Renal pelvis (tissue), 4 donors: ENCODE measurements around the gene RBL1. TPM values are rescaled to one million over a fixed set of nuclear protein-coding genes. Genes with fewer than 3 reads are reported as not detected.

Experiments
- DNase-seq: peaks from one replicate; pipeline ENCODE4 v3.0.0-alpha.2; 2013
- polyA plus RNA-seq, 3 donors: library from polyadenylated mRNA; unstranded; fragments of 120-200 nt; gene quantifications; one replicate each; pipeline ENCODE4 v1.2.1, GENCODE V29; 2013; ENCODE audit not compliant: insufficient read length in 3 of 3

The RBL1 gene
- polyA plus RNA-seq, 3 donors, result 8.8 to 12.6 (median 11.6) TPM

DNA sequence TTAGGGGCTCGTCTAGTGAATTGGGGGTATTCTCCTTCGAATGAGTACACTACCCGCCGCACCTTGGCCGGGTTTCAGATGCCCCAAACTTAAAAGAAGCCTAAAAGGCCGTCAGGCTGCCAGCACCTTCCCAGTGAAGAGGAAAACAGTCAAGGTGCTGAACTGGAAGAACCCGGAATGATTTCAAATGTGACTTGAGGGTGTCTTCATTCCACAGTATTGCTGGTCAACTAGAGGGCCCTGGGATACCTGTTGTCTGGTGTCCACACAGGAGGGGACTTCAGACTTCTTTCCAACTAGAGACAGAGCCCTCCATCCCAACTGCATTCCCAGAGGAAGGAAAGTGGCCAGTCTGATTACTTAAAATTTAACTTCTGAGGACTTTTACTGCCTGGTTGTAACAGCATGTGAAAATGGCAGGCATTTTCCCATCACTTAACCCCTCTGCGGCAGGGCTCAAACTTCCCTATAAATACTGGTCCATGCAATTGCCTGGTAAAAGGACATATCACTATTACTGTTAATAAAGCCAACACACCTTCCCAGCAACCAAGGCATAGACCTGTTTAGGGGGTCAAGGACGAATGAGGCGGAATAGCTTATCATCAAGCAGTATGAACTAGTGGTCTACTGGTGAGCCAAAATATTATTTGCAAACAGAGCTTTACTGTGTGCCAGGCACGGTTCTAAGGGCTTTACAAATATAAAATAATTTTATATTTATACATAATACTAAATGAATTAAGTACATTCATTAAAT is 143.6 kb downstream of the RBL1 start:
- no peak for DNase-seq

DNA sequence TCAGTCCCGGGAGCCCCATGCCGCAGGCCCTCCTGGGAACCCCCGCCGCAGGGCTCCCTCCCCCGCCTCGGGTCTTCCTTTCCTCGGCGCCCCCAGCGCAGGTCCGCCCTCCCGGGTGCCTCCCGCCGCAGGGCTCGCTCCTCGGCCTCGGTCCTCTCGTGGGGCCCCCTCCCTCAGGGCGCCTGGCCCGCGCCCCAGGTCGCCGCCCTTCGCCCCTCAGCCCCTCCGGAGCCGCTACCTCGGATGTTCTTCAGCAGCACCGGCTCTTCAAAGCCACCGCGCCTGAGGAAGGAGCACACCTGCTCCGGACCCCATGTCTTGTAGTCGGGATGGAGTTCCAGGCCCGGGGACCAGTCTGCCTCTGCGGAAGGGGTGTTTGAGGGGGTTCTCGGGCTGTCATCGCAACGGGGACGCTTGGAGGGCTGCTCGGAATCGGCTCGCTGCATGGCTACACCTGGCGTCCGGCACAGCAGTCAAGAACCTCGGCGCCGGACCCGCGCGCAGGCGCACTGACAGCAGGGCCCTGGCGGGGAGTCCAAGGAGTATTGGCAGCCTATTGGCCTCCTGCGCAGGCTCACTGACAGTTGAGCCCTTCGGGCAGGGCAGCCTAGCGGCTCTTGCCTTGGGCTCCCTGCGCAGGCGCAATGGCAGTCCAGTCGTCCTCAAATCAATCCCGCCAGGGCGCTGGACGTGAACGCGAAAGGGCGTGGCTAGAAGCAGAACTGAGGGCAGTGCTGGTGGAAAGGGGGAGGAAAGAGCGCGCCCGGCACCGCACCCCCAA is 144.4 kb downstream of the RBL1 start, which contains the start of gene SAMHD1:
SAMHD1 (minus strand) TSS at position 511 of the 781 bp plus-strand sequence; CDS start at position 446, 65 bp downstream.
- peak; percentile 95 for DNase-seq

DNA sequence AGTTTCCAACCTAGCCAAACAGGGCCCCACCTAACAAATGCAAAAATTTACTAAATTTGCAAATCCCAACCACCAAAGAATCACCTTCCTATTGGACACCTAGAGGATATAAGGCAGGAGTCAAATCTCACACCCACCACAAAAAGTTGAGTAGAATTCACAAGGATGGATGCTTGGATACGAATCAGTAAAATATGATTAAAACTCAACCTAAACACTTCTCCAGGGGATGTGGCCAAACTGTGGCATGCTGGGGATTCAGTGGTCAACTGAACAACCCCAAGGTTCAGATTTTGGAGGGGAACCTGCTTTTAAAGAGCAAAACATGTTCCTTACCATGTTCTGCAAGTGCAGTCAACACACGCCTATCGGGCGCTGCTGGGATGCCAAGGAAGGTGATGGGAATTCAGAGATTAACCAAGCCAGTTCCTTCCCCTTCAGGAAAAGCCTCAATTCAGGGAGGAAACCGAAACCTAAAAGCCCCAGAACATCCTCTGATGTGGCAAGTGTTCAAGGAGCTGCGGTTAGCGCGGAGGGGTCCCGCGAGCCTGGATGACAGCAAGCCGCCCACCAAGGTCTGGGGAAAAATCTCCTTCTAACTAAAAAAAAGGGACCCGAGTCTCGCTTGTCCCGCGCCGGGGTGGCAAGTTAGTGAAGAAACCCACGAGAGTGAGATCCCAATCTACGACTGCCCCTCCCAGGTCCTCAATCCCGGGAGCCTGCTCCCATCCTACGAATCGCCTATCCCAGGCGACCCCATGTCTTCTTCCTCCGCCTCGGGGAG is 145.2 kb downstream of the RBL1 start:
- DNase-seq, result no peak

Other genes starting within 250 kb of the RBL1 start
- 1 to 10 TPM; 2.7 to 3.5 (median 3.4) TPM for gene TLDC2, start 219.9 kb downstream of the RBL1 start, polyA plus RNA-seq
- gene SAMHD1, start 144.3 kb downstream of the RBL1 start, polyA plus RNA-seq, result 10 to 100 TPM; 18.7 to 25.6 (median 19.6) TPM
- gene RPN2, start 83.3 kb upstream of the RBL1 start, polyA plus RNA-seq, result 100 to 1,000 TPM; 280 to 331 (median 299) TPM
- 1 to 10 TPM; 7.2 to 9.0 (median 8.0) TPM for gene MROH8, start 83.6 kb upstream of the RBL1 start, polyA plus RNA-seq
- not detected for gene GHRH, start 165.8 kb upstream of the RBL1 start, polyA plus RNA-seq
- gene MANBAL, start 193.7 kb upstream of the RBL1 start, polyA plus RNA-seq, result 10 to 100 TPM; 67.2 to 71.9 (median 71.0) TPM